ENCODE measurements around the gene SEMG2.
A peak's percentile ranks its signal among the peaks of the same experiment; 100 is the strongest.

The SEMG2 gene

GRCh38 chr20:45229264-45230056, 8.3 kb downstream of the SEMG2 start:
- peak; percentile 64 for DNase-seq

- no peak for DNase-seq
Measured at GRCh38 chr20:45230631-45231030, 9.5 kb downstream of the SEMG2 start.

- peak; percentile 14 for DNase-seq
Measured at GRCh38 chr20:45235995-45236394, 14.8 kb downstream of the SEMG2 start.

- no peak for DNase-seq
Measured at GRCh38 chr20:45238139-45238538, 17.0 kb downstream of the SEMG2 start.

GRCh38 chr20:45246109-45246508, 24.9 kb downstream of the SEMG2 start:
- DNase-seq = no peak

GRCh38 chr20:45247865-45248264, 26.7 kb downstream of the SEMG2 start:
- no peak for DNase-seq

- DNase-seq = no peak
Measured at GRCh38 chr20:45248609-45249008, 27.4 kb downstream of the SEMG2 start.

GRCh38 chr20:45251884-45252560, 30.8 kb downstream of the SEMG2 start:
- no peak for DNase-seq

- DNase-seq = no peak
Measured at GRCh38 chr20:45253261-45253660, 32.1 kb downstream of the SEMG2 start.

GRCh38 chr20:45254383-45255262, 33.5 kb downstream of the SEMG2 start, which contains the start of gene SLPI:
SLPI (minus strand) TSS chr20:45254564; CDS start chr20:45254543, 21 bp downstream.
- peak; percentile 62 for DNase-seq

GRCh38 chr20:45257161-45257560, 36.0 kb downstream of the SEMG2 start:
- no peak for DNase-seq

GRCh38 chr20:45257711-45258110, 36.5 kb downstream of the SEMG2 start:
- no peak for DNase-seq

GRCh38 chr20:45258259-45258658, 37.1 kb downstream of the SEMG2 start:
- DNase-seq = no peak

GRCh38 chr20:45258664-45259063, 37.5 kb downstream of the SEMG2 start:
- no peak for DNase-seq

GRCh38 chr20:45263556-45264266, 42.5 kb downstream of the SEMG2 start:
- no peak for DNase-seq

- DNase-seq = no peak
Measured at GRCh38 chr20:45266977-45267376, 45.8 kb downstream of the SEMG2 start.

- DNase-seq = no peak
Measured at GRCh38 chr20:45268531-45268930, 47.4 kb downstream of the SEMG2 start.

- DNase-seq = no peak
Measured at GRCh38 chr20:45269056-45269455, 47.9 kb downstream of the SEMG2 start.

- DNase-seq = no peak
Measured at GRCh38 chr20:45269754-45270270, 48.6 kb downstream of the SEMG2 start.

Measured in hematopoietic multipotent progenitor cell treated with erythropoietin and hydrocortisone succinate and interleukin-3 and kit ligand, for 6 days (in vitro differentiated cells).